NCI-H69 (cell line): Measurements from ENCODE around the gene KCNMA1.
"Not testable (repeated sequence)": the region's sequence is repeated elsewhere in the genome, so short reads cannot be mapped to it uniquely, and the experiment has no call there.

ENCODE experiments used
- DNase-seq: peaks from one replicate; lab custom pipeline; 2025; lab: John Stamatoyannopoulos, UW

Gene KCNMA1

GRCh38 chr10:77393411-77393810 is 244.2 kb downstream of the KCNMA1 start:
- DNase-seq: peak; percentile 33

- DNase-seq: peak; percentile 93
These were observed 244.8 kb downstream of the KCNMA1 start for GRCh38 chr10:77392851-77393250.

GRCh38 chr10:77392236-77392721 is 245.3 kb downstream of the KCNMA1 start:
- no peak for DNase-seq

GRCh38 chr10:77391605-77392235 is 245.9 kb downstream of the KCNMA1 start:
- DNase-seq: peak; percentile 92

- DNase-seq: peak; percentile 65
These were observed 247.1 kb downstream of the KCNMA1 start for GRCh38 chr10:77390481-77390891.

- DNase-seq: no peak
These were observed 249.0 kb downstream of the KCNMA1 start for GRCh38 chr10:77388571-77389100.

GRCh38 chr10:77387701-77388100 is 249.9 kb downstream of the KCNMA1 start:
- not testable (repeated sequence) for DNase-seq

GRCh38 chr10:77387247-77387646 is 250.4 kb downstream of the KCNMA1 start:
- no peak for DNase-seq

- no peak for DNase-seq
These were observed 250.8 kb downstream of the KCNMA1 start for GRCh38 chr10:77386838-77387237.

GRCh38 chr10:77386365-77386764 is 251.2 kb downstream of the KCNMA1 start:
- DNase-seq: no peak

- DNase-seq: no peak
These were observed 252.3 kb downstream of the KCNMA1 start for GRCh38 chr10:77385315-77385714.

- peak; percentile 41 for DNase-seq
These were observed 253.6 kb downstream of the KCNMA1 start for GRCh38 chr10:77383861-77384553.

- DNase-seq: no peak
These were observed 255.9 kb downstream of the KCNMA1 start for GRCh38 chr10:77381750-77382149.

- DNase-seq: no peak
These were observed 256.9 kb downstream of the KCNMA1 start for GRCh38 chr10:77380723-77381122.

GRCh38 chr10:77380191-77380590 is 257.4 kb downstream of the KCNMA1 start:
- no peak for DNase-seq

GRCh38 chr10:77378366-77379349 is 258.9 kb downstream of the KCNMA1 start:
- DNase-seq: peak; percentile 10

GRCh38 chr10:77377678-77378352 is 259.8 kb downstream of the KCNMA1 start:
- no peak for DNase-seq

GRCh38 chr10:77377034-77377433 is 260.6 kb downstream of the KCNMA1 start:
- DNase-seq: no peak

- no peak for DNase-seq
These were observed 263.4 kb downstream of the KCNMA1 start for GRCh38 chr10:77374189-77374656.

GRCh38 chr10:77371848-77372799 is 265.5 kb downstream of the KCNMA1 start:
- DNase-seq: peak; percentile 19
